Occipital lobe (tissue), 2 donors: ENCODE results near the gene SLC1A3. TPM values are rescaled to one million over a fixed set of nuclear protein-coding genes. Genes with fewer than 3 reads are reported as not detected.
"Not testable (repeated sequence)": the region's sequence is repeated elsewhere in the genome, so short reads cannot be mapped to it uniquely, and the experiment has no call there.

ENCODE experiments used
- DNase-seq: peaks from one replicate; lab custom pipeline; 2025; lab: John Stamatoyannopoulos, UW
- total RNA-seq: library from RNA; depleted of rRNA; stranded (reverse); fragments of >200 nt; gene quantifications from one replicate; pipeline ENCODE4 v1.2.3, GENCODE V29; 2014

SLC1A3 gene
- total RNA-seq, 1 donor from 2014 or later, result 243 TPM

DNA sequence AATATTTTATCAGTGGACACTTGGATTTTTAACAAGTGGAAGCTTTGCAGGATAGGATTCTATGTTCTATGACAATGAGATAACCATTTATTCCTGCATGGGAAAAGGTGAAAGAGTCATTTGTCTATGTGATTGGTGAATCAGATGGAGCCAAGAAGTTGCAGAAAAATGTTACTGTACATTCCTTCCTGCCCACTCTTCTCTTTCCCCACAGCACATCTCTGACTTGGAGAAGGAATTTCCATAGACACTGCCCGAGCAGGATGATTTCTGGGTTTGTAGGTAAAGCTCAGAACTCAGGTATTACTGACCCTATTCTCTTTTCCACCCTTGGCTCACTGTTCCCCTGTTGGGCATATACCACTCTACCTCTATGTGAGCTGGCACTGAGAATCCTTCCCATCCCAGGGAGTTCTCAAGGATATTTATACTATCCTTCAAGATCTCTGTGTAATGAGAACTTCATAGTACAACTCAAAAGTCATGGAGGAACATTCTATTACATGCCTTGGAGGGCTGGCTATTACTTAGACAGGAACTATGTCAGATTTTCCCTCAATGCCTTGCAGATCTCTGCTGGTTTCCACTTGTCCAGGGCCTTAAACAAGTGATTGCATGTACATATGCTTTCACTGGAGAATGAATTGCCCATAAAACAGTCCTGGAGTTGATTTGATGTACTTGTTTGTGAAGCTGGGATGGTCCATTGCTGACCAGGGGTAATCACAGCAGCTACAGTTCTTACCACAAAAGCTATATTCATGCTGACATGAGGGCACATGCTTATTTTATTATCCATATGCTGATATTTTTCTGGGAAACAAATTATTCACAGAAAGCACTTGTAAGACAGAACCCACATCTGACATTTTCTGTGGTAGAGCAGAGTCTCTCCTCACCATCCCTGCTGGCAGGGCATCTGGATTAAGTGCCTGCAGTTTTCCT, 24.1 kb downstream of the SLC1A3 start:
- no peak for DNase-seq

DNA sequence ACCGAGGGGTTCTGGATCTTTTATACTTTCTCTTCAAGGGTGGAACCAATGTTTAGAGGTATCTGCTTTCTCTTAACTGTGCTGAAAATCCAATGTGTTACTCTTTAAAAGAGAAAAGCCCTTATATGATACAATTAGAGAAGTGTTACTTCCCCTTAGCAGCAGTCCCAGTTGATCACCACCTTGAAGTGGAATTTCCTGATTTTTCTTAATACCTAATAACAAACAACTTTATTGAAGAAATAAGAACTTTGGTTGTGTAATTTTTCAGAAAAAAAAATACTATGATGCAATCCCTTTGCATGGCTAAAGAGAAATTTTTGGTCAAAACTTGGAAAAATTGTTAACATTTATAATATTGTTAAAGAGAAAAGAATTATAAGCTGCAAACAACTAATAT, 24.7 kb downstream of the SLC1A3 start:
- no peak for DNase-seq

DNA sequence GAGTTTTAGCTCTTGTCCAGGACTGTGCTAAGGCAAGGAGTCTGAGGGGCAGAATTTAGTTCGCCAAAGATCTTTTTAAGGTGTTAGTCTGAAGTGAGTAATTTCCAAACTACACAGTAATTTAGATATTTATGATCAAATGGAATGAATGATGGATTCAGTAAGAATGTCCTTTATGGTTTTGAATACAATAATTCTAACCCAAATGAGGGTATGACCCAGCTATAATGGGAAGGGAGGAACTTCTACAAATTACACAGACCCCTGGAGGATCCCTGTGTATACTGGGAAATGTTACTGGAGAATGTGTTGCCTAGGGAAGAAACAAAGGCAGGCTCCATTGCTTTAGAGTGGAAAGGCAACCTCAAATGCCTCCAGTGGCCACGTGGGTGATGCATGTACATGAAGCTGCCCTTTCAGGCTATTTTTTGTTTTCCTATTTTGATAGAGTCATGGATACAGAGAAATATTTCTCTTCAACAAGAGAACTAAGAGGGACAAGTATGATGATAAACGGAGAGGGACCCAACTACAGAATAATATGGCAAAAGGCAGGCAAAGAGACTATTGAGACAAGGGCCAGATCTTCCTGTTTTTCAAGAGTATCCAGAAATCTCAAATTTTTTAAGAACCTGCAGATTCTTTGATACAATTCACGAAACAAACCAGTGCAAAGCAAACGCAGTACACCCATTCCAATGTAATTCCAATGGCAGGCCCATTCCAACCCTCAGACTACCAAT, 25.4 kb downstream of the SLC1A3 start:
- DNase-seq, result no peak

DNA sequence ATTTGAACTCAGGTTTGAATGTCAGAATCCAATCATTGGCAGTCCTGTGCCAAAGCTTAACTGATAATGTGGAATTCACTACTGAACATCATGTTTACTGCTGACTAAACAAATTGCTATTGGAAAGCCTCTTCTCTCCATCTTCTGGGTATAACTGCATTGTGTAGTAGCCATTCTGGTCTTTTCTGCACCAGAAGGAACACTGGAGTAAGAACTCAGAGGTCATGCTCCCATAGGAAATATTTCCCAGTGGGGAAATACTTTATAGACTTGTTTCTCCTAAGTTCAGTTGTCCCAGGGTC, 25.9 kb downstream of the SLC1A3 start:
- DNase-seq, result no peak

DNA sequence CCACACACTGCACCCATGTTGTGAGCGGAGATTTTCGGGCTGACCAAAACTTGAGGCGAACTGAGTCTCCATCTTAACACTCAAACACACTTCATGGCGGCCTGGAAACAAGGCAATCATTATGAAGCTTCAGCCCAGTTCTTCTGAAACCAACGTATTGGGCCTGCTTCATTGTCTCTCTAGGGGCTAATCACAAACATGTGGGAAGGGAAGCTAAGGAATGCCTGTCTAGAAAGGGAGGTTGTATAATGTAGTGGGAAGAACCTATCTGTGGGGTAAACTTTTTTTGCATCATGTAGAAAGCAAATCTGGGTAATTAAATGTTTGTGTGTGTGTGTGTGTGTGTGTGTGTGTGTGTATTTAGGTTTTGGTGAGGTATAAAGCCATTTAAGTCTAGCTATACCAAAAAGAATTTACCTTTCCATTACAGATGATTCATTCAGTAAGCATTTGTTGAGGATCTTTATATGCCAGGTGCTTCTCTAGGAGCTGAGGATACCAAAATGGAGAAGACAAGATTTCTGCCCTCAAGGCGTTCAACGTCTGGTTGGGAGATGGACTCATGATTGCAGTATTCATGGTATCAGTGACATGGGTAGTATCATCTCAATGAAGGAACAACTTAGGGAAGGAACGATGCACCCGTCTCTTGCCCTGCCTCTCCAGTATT, 29.4 kb downstream of the SLC1A3 start:
- no peak for DNase-seq

DNA sequence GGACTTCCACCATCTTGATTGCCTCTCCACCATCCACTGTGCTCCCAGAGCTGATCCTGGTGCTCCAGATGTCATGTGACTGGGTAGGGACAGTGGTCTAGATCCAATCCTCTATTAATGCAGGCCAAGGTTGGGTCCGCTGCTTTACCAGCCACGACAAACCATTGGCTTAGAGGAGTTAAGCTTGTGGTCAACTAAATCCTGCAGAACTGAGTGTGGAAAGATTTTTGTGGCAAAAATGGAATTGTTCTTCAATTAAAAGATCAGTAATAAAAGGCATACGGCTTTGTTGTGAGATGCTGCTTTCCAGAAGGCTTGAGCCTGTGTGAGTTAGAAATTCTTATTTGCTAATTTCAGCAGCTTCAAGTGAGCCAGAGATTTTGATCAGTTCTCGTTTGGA, 30.7 kb downstream of the SLC1A3 start:
- no peak for DNase-seq

DNA sequence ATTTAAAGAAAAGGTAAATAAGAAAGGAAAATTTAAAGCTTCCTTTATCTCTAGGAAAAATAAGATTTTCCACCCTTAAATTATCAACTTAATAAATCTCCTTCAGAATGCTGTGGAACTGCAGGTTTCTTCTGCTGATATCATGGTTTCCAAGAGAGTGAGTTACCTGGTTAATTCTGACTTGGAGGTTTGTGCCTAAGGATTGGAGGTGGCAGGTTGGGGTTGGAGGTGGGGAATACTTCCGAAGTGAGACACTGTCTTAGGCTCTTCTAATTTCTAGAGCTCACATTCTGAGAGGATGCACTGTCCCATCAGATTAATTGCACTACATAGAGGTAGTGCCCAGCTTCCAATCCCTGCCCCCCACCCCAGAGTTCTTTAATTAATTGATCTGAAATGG, 31.1 kb downstream of the SLC1A3 start:
- DNase-seq, result no peak

DNA sequence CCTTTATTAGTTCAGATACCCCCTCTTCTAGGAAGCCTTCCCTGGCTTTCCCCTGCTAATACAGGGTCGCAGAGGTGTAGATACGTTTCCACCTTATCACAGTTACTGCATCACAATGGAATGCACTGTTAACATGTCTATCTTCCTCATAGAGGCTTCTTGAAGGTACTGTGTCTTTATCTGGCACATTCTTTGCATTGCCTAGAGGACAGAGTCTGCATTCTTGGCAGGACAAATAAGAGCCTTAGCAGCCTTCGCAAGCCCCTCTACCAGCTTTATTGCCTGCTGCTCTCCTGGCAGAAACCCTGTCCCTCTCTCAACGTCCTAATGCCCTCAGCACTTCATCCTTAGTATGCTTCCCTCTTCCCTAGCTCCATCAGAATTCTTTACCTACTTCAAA, 31.6 kb downstream of the SLC1A3 start:
- DNase-seq, result no peak

DNA sequence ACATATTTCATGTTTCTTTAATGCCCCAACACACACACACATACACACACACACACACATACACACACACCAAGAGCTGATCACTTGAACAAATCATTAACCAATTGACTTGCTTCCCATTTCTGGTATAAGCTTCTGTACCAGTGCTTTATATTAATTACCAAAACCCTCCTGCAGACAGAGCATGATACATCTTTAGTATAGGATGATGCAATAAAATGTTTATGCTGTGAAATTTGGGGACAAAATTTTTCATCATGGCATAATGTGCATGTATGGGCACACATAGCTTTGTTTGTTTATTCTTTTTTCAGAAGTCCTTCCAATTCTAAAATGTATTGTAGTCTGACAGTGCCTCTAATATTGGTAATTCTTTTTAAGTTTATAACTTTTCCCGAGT, 34.5 kb downstream of the SLC1A3 start:
- DNase-seq, result no peak

DNA sequence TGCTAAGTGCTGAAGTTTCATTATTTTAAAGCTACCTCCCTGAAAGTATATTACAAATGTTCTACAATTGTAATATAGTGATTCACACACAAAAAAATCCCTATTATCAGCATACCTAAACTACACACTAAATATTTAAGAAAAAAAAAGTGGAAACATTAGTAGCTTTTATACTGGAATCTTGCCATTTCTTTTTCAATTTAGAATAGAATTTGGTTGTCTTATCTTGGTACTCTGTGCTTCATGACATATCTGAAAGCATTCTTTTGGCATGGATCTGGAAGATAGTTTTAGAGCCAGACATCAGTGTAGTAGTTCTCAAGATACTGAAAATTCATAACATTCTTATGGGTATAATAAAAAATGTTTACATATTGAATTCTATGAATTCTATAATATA, 35.0 kb downstream of the SLC1A3 start:
- DNase-seq, result no peak

DNA sequence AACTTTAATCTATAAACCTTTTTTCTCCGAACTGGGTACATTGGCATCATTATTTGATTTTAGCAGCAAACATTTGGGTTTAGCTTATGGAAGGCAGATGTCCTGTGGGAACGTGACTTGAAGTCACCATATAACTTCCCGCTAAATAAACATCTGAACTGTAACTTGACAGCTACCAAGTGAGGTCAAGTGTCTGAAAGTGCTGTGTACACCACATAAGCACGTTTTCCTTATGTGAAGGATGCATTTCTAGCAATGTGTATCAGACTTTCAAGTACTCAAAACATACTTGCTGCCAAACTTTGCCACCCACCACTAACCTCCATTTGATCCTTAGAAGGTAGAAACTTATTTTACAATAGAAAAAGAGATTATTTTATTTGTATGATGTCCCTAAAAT, 35.7 kb downstream of the SLC1A3 start:
- DNase-seq, result no peak

DNA sequence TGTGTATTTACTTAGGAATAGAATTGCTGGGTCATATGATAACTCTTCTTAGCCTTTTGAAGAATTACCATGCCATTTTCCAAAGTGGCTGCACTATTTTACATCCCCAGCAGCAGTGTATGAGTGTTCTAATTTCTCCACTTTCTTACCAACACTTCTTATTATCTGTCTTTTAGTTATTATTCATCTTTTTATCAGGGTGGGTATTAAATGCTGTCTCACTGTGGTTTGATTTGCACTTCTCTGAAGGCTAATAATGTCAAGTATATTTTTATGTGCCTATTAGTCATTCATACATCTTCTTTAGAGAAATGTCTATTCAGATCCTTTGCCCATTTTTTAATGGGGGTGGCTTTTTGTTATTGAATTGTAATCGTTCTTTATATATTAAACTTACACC, 36.8 kb downstream of the SLC1A3 start:
- DNase-seq, result no peak

DNA sequence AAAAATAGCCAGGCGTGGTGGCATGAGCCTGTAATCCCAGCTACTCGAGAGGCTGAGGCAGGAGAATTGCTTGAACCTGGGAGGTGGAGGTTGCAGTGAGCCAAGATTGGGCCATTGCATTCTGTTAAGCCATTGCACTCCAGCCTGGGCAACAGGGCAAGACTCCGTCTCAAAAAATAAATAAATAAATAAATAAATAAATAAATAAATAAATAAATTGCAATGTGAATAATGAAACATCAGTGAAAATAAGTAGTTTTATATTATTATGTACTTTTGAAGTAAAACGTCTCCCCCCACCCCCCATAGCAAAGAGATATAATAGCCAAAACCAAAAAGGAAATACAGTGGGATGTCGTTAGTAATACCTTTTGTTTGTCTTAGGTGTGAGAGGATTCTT, 37.4 kb downstream of the SLC1A3 start:
- DNase-seq, result not testable (repeated sequence)

DNA sequence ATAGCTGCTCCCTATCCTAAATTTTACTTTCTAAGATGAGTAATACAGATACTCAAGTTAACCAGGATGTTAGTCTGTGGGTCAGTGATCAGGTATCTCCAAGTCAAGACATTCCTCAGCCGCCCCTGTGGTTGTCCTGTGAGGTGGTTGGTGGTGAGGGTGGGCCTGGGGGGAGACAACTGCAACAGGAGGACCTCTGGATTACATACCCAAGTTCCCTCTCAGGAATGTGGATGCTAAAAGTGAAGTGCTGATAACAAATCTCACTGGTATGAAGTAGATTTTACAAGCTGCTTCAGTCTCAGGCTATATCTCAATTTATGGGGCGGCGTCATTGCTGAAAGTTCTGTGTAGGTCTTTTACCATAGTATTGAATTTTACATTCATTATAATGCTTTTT, 38.3 kb downstream of the SLC1A3 start:
- DNase-seq, result no peak

DNA sequence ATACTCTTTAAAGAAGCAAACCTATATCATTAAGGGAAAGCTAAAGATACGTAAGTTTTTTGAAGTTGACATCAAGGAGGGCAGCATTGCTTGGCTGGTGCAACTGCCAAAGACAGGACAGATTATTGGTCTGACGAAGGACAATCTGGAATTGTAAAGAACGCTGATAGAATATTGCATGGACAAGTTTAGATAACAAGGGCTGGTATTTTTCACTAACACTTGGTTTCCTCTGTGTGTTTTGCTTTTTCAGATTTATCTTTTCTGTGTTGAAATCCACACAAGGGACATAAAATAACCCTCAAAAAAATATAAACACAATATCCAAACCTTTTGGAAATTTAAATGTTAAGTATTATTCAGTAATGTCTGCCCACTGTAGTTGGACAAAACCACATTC, 39.7 kb downstream of the SLC1A3 start:
- no peak for DNase-seq

DNA sequence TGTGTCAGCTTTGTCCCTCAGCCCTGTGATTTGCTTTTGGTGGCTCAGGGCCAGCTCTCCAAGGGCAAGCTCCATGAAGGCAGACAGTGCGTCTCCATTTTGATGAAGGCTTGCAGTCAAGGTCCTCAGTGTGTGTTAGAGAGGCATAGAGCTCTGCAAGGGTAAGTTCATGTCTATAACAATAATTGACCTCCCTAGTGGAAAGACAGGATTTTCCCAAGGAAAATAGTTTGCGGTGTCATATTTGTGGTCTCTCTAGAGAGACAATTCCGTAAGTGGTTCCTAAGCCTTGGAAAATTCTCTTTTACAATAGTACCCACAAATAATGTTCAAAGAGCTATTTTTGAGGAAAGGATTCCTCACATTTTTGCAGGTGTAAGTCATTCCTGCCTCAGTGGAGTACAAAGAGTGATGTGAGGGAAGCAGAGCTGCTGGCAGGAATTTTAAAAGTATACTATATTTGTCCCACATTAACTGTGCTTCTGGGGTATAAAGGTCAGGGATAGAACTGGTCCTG, 40.2 kb downstream of the SLC1A3 start:
- DNase-seq, result no peak

DNA sequence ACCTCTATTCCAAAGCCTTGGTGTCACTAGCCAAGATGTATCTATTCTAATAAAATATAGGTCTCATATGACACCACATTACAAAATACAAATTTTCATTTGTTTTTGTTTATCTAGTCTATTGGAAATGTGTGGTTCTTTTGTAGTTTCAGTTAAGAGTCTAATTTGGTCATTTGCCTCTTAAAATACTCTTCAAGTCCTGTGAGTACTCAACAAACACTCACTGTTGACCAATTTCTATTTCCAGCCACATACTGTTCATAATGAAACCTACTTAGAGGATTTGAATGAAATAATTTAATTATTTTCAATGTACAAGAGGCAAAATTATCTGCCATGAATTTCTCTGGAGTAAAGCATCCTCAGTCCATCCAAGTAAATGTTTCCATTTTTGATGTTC, 40.6 kb downstream of the SLC1A3 start:
- no peak for DNase-seq

DNA sequence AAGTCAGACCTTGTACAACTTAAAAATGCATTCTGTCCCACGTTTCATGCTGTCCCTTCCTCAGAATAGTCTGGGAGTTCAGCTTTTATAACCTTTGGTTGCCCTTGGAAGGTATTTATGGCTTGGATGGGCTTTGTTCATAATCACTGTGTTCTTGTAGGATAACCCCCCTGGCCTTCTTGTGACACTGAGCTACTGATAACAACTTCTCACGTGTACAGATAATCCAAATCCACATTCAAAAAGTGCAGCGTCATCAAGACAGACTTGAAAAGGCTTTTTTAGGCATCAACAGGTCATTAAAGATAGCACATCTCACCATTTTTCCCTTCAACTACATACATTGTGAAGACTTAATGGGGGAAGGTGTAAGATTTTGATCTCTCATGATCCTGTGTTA, 42.0 kb downstream of the SLC1A3 start:
- DNase-seq, result no peak

DNA sequence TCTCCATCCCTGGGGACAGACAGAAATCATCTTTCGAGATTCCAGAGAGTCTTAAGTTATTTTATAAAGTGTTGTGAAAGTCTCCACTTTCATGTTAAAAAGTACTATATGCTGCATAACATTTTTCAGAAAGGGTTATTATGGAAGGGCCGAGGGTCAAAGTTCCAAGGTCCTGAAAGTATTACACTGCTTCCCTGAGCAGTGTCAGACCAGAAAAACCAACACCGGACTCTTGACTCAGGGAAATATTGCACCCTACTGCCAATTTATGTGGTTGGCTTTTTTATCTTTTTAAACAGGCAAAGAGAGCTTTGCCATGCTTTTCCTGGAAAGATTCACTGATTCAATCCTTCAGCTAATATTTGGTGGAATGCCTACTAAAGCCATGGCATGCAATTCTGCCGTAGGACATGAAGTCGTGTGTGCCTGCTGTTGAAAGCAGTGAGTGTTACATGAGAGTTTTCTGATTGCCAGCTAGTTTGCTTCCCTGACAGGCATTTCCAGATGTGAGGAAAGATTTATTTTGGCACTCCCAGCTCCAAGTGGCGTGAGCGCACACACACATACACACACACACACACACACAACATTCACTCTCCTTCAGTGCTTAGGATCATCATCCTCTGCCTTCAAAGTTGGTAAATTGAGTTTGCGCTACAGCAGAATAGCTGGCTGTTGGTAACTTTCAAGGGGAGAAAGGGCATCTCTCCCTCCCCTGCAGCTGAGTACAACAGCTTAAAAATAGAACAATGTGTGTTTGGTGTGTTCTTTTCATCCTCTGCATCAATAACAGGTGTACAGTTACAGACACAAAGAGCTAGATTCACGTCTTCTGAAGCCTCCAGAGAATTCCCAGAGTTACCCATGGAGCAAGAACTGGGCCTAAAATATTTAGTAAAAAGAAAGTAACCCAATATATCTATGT, 45.6 kb downstream of the SLC1A3 start:
- no peak for DNase-seq

DNA sequence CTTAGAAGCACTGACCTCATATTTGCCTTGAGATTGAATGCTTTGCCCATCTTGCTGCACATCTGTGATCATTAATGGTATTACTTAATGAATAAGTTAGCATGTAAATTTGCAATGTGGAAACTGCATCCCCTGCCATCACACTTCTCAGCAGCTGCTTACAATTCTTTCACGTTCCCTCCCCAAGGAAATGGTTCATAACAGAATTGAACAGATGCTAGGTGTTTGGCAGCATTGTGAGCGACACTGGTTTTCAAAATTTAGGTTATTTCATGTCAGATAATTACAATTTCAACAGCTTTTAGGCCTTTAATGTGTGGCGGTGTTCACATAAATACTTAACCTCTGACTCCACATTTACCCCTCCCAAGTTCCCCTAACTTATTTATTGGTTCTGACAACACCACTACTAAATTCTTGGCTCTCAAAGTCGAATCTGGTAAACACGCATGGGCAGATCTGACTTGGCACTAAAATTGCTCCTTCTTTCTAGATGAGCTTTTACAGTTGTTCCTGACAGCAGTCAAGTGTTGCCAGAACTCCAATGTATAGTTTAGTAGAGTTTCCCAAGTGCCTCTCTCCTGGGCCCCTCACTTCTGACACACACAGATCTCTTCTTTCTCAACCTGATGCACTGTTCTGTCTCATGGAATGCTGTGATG, 46.8 kb downstream of the SLC1A3 start:
- no peak for DNase-seq

DNA sequence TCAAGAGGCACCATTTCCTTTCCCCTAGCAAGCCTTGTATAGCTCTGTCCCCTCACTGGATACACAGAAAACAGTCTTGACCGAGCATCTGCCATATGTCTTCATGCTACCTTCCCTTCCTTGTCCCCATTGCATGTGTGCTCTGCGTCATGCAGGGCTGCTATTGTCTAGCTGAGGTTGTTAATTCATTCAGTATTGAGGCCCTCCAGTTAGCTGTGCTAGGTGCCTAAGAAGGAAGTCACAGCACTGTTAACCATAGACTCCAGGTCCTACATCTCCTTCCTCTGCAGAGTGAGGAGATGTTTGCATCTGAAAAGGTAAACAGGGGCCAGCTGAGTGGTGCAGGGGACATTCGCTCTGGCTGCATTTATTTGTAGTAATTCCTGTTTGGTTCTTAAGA, 48.2 kb downstream of the SLC1A3 start:
- no peak for DNase-seq
